Heart left ventricle (tissue), 13 donors: ENCODE results near the gene TMEM208.

Experiments
- CTCF ChIP-seq, 12 donors: fragments of 200-600 bp; sonication (generic) in 4 of 12; IDR thresholded peaks; one replicate each; pipeline versions ENCODE4 v1.5.0 to v1.8.0; 2018 to 2022; ENCODE audit warnings: antibody characterized with exemption in 12 of 12, mild to moderate bottlenecking in 5 of 12
- POLR2A ChIP-seq, 2 donors: fragments of 450-650 bp; IDR thresholded peaks; one replicate each; pipeline ENCODE4 v1.6.1; 2017; ENCODE audit warnings: antibody characterized with exemption in 2 of 2, mild to moderate bottlenecking in 2 of 2, moderate library complexity in 2 of 2
- donor health status: ischemic (EF 13 %, LVEDD 7.1; RV severe dilation, severe dysfunction).
- donor health status: DM: no; HTN: yes; CAD: no.
- donor health status: DM: no; HTN: no; CAD: no.
- donor health status: ischemic (EF 25% LVEDD 6.9; RV normal size, moderate dysfunction).
- donor health status: ischemic (EF 25% LVEDD 5.7; RV mildly dilated, moderate dysfunction).
- donor health status: ischemic (EF 35%, LVEDD 5.7; RV mildly dilated, moderate dysfunction).
- donor health status: nonischemic (EF 11% LVEDD 7.7; RV severe dilation, severe dysfunction).
- donor health status: DM: yes; HTN: yes; CAD: no.
- donor health status: PGD.
- donor health status: ischemic (EF 29% LVEDD 5.4; RV normal size, mild dysfunction).
- donor health status: nonischemic (EF 23%, LVEDD 6.1; RV moderate dilation, normal function).

GRCh38 chr16:67241008-67241900, 14.3 kb downstream of the TMEM208 start:
- TF ChIP-seq CTCF (IDR thresholded peaks at IDR 0.05) = no peak
- TF ChIP-seq POLR2A (IDR thresholded peaks at IDR 0.05) = no peak
